Fibroblast of pulmonary artery (primary cell): Measurements from ENCODE around the gene KCNS3.

ENCODE experiments used
- DNase-seq: peaks from one replicate; pipeline ENCODE4 v3.0.0-alpha.2; 2010; ENCODE audit warnings: low read depth
- H3K4me3 ChIP-seq: replicated peaks from 2 replicates; pipeline ENCODE4 v1.5.1; 2011; ENCODE audit warnings: low read depth, mild to moderate bottlenecking, control low read depth, low read length, moderate library complexity
- TF ChIP-seq, protein P1 (sequence below): IDR thresholded peaks from 2 replicates; pipeline ENCODE4 v1.5.1; 2011; ENCODE audit warnings: mild to moderate bottlenecking, control low read depth, low read length, inconsistent platforms; ENCODE audit errors: missing control alignments

The KCNS3 gene

DNA sequence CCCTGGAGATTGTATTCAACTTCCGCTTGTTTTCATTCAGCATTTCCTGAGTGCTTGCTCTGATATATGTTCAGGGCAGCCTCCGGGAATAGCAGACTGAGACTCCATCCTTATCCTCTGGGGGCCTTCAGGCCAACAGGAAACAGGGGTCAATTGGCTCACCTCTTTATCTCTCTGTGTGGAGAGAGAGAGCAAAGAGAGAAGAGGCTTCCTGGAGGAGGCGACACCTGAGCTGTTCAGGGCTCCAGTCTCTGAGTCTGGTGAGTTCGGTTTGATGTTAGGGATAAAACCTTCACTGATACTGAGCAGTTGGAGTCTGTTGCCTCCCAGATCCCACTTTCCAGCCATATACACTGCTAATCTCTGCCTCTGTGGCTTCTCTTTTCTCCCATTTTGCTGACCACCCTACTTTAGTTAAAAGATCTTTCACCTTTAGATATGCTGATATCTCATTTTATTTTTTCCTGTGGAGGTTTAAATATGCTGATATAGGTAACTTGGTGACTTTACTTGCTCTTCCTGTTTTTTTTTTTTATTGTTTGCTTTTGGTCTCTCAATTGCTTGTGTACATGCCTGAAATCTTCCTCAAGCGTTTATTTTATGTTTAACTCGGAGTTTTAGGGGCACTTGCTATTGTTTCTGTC, 56.9 kb downstream of the KCNS3 start:
- TF ChIP-seq, protein P1, sequence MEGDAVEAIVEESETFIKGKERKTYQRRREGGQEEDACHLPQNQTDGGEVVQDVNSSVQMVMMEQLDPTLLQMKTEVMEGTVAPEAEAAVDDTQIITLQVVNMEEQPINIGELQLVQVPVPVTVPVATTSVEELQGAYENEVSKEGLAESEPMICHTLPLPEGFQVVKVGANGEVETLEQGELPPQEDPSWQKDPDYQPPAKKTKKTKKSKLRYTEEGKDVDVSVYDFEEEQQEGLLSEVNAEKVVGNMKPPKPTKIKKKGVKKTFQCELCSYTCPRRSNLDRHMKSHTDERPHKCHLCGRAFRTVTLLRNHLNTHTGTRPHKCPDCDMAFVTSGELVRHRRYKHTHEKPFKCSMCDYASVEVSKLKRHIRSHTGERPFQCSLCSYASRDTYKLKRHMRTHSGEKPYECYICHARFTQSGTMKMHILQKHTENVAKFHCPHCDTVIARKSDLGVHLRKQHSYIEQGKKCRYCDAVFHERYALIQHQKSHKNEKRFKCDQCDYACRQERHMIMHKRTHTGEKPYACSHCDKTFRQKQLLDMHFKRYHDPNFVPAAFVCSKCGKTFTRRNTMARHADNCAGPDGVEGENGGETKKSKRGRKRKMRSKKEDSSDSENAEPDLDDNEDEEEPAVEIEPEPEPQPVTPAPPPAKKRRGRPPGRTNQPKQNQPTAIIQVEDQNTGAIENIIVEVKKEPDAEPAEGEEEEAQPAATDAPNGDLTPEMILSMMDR: no peak
- no peak for DNase-seq
- no peak overlapping the region for H3K4me3 ChIP-seq

DNA sequence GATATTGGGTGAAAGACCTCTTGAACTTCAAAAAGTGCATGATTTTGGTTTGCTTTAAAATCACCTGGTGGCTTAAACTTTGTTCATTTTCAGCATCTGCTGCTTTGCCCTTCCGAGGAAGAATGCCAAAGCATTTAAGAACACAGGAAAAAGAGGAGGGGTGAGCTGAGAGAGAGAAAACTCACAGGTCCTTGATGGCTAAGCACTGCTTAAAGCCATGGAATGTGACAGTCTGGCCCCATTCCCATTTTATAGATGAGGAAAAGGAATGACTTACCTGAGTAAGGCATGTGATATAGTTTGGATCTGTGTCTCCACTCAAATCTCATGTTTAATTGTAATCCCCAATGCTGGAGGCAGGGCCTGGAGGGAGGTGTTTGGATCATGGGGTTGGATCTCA, 58.1 kb downstream of the KCNS3 start:
- TF ChIP-seq, protein P1: no peak
- no peak overlapping the region for H3K4me3 ChIP-seq
- DNase-seq: no peak

DNA sequence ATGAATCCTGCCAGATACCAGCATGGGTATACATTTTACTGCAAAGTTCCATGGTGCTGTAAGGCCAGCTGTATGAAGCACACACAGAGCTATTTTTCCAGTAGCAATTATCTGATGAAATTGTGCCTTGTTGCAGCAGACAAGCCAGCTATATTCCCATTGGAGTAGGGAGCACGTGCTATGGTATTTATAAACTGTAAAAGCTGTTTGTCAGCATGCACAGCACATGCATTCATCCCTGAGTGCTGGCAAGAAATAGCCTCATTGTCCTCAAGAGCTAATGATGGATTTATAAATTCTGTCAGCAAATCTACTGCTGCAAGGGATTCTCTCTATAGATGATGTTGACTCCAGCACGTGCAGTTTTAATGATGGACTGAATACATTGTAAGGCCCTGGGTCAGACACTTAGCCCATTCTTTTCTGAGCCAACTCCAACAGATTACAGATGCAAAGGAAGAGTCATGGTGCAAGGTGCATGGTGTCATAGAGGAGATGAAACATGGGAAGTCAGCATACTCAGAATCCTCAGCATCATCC, 61.7 kb downstream of the KCNS3 start:
- no peak overlapping the region for H3K4me3 ChIP-seq
- no peak for DNase-seq
- TF ChIP-seq, protein P1: no peak

DNA sequence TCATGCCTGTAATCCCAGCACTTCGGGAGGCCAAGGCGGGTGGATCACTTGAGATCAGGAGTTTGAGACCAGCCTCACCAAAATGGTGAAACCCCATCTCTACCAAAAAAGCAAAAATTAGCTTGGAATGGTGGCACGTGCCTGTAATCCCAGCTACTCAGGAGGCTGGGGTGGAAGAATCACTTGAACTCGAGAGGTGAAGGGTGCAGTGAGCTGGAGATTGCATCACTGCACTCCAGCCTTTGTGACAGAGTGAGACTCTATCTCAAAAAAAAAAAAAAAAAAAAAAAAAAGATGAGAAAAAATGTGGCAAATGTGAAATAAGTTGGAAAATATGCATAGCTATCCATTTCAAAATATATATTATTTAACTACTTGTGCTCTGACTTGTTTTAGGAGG, 65.0 kb downstream of the KCNS3 start:
- DNase-seq: no peak
- H3K4me3 ChIP-seq: no peak overlapping the region
- TF ChIP-seq, protein P1: no peak

DNA sequence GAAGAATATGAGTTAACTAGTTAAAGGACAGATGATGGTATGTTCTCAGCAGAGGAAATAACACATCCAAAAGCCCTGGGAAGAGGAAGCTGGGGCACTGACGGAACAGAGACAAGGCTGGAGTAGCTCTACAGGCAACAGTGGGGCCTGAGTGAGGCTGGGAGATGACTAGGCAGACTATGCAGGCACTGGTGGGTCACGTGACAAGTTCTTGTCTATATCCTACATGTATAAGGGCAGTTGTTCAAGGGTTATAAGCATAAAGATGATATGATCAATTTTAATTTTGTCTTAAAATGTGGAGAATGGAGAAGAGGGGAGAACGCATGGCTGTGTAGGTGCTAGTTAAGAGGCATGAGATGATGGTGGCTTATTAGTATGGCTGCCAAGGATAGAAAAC, 68.6 kb downstream of the KCNS3 start:
- H3K4me3 ChIP-seq: no peak overlapping the region
- no peak for DNase-seq
- TF ChIP-seq, protein P1: no peak

DNA sequence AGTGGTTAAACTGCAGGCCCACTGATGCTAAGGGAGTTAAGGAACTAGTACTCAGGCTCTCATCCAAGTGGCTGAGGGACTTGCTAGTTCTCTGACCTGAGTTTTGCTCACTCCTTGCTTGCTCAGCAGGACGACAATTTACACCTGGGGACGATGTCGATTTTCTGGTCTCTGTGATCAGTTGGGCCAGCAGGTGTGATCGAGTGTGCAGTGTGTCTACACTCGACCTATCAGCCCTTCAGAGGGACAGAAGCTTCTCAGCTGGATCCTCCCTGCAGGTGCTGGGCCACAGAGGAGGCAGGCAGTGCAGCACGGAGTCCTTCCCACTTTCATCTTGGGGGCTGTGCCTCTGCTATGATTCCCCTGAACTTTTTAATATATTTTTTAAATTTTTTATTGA, 71.5 kb downstream of the KCNS3 start:
- DNase-seq: no peak
- H3K4me3 ChIP-seq: no peak overlapping the region
- TF ChIP-seq, protein P1: no peak

DNA sequence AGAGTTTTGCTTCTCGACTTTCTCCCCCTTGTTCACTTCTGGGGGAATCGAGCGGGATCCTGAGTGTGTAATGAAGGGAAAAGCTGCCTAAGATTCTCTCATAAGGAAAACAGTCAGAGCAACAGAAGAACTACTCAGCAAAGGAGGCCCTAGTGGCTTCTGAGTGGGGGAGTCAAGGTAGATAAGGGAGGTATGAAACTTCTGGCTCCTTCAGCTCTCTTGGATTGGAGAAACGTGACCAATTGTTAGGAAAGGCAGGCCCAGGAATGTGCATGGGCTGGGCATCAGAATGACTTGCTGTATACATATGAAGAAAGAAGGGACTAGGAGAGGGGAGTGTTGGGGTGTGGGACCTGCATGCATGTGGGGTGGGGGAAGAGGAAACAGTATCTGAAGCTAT, 73.1 kb downstream of the KCNS3 start:
- no peak overlapping the region for H3K4me3 ChIP-seq
- no peak for DNase-seq
- TF ChIP-seq, protein P1: no peak
